Astrocyte (in vitro differentiated cells and primary cell): Measurements from ENCODE around the gene PAX3.

Source experiments
- EZH2 ChIP-seq: IDR thresholded peaks from 2 replicates; pipeline ENCODE4 v1.6.1; 2012; ENCODE audit warnings: mild to moderate bottlenecking, low read length, inconsistent platforms; ENCODE audit not compliant: insufficient read depth
- TF ChIP-seq, protein P1 (sequence below): IDR thresholded peaks from 2 replicates; pipeline ENCODE4 v1.5.1; 2011; ENCODE audit warnings: low read depth, mild to moderate bottlenecking, inconsistent platforms, low read length, moderate library complexity; ENCODE audit not compliant: insufficient read depth

DNA sequence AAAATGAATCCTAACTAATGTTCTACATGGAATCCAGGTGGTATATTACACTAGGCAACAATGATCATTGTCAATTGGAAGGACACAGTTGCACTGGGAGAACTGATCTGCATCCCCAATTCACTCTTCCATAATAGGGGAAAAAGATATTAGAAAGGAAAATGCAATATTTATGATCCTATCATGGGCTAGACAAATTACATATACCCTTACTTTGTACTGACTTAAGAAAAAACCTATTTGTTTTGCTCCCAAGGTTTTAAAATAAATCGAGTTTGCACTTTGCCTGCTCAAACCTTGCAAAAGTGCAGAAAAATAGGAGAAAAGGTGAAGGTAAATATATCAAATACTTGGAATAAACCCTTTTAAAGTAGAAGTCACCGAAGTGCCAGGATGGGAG is 11.0 kb upstream of the PAX3 start:
- TF ChIP-seq, protein P1, sequence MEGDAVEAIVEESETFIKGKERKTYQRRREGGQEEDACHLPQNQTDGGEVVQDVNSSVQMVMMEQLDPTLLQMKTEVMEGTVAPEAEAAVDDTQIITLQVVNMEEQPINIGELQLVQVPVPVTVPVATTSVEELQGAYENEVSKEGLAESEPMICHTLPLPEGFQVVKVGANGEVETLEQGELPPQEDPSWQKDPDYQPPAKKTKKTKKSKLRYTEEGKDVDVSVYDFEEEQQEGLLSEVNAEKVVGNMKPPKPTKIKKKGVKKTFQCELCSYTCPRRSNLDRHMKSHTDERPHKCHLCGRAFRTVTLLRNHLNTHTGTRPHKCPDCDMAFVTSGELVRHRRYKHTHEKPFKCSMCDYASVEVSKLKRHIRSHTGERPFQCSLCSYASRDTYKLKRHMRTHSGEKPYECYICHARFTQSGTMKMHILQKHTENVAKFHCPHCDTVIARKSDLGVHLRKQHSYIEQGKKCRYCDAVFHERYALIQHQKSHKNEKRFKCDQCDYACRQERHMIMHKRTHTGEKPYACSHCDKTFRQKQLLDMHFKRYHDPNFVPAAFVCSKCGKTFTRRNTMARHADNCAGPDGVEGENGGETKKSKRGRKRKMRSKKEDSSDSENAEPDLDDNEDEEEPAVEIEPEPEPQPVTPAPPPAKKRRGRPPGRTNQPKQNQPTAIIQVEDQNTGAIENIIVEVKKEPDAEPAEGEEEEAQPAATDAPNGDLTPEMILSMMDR = no peak
- TF ChIP-seq EZH2 = no peak
